GM19397 (cell line): Measurements from ENCODE around the gene MAPK7.

Experiments used
- ATAC-seq: cut with Tn5 transposase; IDR thresholded peaks from one replicate; pipeline ENCODE4 v1.9.1; 2021; ENCODE audit warnings: mild to moderate bottlenecking, moderate library complexity; ENCODE audit not compliant: unreplicated experiment

The MAPK7 gene

DNA sequence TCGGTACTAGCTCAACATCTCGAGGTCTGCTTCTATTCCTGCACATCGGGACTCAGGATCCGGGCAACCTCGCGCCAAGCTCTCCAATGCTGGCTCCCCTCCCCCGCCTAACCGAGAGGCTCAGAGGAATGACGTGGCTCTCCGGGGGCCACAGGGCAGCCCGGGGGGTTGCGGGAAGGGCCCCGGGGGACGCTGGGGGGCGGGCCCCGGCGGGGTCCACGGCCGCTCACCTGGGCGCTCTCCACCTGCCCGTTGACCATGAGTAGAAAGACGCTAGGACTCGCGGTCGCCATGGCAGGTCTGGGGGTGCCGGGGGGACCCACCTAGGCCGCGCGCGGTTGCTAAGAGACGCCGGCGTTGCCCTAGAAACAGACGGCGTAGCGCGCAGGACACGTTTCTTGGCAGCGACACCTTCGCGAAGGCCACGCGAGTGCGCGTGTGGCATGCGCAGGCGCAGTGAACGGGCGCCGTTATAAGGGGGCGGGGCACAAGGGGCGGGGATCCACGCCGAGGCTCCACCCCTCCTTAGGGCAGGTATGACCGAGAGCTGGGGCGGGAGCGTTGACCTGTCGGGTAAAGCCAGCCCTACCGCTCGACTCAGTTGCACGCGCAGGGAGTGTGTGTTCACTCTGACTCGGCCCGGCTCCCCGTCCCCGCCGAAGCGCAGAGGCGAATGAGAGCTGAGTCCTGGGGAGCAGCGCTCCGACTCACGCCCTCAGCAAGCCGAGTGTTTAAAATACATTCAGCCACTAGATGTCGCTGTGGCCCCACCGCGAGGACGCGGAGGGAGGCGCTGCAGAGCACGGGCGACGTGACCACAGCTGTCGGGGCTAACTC, 15.8 kb upstream of the MAPK7 start, which contains the start of gene B9D1:
Gene B9D1, minus strand, starts transcription at position 447 of the 837 bp plus-strand sequence. Its CDS starts 154 bp downstream, at position 293.
- ATAC-seq: peak; percentile 80

DNA sequence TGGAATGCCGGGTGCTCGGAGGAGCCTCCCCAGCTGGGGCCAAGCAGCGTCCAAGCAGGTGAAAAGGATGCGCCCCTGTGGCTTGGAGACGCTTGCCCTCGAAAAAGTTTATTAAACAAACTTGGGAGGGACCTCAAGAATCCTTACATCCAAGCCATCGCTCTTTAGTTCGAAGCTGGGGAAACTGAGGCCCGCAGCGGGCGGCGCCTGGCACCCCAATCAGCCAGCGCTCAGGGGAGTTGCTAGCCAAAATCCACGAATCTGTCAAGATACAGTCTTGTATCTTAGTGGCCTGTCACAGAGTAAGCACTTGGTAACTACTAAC, 15.2 kb upstream of the MAPK7 start:
- ATAC-seq: no peak

DNA sequence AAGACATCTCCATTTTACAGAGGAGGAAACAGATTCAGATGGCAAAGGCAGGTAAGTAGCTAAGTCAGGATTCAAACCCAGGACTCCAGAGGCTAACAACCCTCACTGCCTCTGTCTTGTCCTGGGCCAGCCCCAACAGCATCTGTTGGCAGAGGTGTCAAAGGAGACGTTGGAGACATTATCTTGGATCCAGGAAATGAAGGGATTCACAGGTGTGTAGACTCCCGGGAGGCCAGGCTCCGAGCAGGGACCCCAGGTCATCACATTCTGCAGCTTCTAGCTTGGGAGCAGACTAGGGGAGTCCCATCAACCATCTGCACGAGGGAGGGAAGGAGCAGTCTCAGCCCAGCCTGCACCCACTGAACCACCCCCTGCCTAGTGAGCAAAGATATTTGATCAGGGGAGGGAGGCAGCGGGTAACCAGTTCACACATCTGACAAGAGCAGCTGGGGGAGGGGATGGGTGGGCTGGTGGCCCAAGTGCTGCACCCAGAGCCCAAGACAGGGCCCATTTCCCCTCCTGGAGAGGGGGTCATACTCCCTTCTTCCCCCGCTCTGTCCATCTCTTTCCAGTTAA, 14.8 kb upstream of the MAPK7 start:
- no peak for ATAC-seq

DNA sequence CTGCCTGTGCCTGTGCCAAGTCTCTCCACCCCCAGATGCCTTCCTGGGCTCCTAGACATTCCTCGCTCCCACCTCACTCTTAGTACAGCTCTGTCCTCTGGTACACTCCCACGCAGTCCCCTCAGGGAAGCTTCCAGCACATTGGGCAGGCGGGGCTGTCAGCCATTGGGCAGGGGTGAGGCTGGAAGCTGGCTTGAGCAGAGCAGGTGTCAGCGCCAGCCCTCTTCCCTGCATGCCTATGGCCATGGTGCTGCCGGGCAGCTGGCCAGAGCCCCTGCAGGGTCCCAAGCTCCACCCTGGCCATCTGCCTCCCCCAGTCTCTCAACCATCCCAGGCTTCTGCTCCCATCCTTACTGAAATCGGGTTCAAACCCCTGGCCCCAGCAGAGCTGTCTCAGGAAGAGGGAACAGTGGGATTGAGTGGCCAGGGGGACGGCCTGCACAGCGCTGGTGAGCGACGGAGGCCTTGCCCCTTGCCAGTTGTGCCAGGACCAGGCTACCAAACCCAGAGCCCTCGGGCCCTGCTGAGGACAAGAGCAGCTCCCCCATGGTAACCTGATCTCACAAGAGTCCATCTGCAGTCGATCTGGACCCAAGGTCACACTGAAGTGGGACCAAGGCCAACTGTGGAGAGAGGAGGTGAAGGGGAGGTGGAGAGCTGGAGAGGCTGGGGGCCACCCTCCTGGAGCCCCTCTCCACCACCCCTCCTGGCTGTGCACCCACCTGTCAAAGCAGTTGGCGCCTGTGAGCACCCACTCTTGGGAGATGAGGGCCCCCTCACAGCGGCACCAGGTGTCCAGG, 13.4 kb upstream of the MAPK7 start:
- ATAC-seq: no peak

DNA sequence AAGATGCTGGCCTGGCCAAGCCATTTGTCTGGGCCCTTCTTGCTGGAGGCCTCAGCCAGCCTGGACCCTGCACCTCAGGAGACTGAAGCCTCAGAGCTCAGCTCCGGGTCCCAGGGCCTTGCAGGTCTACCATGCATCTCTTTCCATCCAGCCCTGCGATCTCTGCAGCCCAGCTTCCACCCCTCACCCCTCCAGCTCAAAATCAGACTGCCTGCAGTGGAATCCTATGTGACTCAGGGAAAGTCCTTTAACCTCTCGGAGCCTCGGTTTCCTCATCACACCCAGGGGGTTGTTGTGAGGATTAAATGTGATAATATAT, 12.8 kb upstream of the MAPK7 start:
- no peak for ATAC-seq

DNA sequence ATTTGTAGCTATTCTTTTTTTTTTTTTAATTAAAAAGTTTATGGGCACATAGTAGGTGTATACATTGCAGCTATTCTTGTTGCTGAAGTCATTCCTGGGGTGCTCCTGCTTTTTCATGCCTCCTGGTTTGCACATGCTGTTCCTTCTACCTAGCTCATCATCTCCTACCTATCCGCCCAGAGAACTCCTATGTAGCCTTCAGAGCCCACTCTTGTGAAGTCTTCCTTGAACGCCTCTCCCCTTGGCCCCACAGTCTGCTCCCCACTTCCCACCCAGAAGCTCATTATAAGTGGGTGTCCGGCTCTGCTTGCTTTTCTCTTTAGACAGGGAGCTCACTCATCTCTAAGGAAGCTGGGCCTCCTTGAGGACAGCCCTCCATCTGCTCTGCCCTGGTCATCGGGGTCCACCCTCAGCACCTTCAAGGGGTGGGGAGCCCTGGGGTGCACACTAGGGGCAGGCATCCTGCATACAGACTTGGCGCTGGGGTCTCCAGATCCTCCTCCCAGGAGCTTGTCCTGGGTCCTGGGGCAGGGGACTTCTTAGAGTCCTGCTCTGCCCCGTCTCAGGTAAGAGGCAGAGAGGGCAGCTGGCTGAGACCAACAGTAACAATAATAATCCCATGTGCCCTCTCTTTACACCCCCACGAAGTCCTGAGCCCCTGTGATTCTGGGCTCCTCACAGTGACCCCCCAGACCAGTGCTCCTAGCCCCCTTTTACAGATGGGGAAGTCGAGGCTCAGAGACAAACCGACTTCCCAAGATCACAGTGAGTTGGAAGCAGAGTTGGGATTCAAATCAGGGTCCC, 12.3 kb upstream of the MAPK7 start:
- ATAC-seq: no peak

DNA sequence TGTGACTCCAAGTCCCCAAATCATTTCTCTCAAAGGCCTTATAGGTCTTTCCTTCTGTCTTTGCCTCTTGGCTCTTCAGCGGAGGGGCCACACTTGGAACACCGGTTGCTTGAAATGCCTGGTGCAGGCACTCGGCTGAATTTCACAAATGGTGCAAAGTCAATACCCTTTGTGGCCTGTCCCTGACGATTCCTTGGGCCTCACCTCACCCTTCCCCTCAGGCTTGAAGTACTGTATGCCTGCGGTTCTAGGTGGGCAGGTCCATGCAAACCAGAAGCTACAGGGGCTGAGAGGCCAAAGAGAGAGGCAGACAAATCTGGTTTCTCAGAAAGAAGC, 11.7 kb upstream of the MAPK7 start:
- ATAC-seq: no peak

DNA sequence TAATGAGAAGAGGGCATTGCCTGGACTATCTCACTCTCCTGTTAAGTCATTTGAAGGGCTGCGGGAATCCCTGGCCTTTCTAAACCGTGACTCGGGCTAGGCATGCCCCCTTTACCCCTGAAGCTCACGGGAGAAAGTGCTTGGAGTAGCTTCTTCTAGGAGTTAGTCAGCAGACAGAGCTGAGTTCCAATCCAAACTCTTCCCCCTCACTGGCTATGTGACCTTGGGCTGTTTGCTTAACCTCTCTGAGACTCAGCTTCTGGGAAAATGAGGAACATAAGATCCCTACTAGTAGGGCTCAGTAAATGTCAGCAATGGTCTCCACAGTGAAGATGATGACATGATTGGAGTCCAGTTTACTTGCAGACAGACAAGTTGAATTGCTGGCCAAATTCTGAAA, 10.1 kb upstream of the MAPK7 start:
- ATAC-seq: no peak

DNA sequence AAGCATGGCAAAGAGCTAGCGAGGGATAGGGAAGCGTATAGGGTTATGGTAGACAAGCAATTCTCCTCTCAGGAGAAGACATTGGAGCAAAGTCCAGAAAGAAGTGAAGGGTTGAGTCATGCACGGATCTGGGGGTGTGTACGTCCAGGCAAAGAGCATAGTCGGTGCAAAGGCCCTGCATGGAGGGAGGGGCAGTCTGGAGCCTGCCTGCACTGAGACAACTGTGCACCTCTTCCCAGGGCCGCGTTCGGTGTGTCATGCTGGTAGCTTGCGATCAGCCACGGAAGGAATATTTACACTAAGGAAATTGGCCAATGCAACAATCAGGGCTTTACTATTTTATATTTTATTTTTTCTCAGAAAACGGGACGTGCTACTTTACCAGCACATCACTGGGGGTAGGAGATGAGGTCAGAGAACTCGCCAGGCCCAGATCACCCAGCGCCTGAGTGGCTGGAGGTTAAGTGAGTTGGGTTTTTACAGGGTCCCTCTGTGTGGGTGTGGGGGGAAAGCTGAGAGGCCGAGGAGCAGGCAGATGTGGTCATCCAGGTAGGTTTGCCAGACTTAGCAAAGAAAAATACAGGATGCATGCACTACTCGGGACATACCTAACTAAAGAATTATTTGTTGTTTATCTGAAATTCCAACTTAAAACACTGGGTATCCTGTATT, 9.1 kb upstream of the MAPK7 start:
- no peak for ATAC-seq

DNA sequence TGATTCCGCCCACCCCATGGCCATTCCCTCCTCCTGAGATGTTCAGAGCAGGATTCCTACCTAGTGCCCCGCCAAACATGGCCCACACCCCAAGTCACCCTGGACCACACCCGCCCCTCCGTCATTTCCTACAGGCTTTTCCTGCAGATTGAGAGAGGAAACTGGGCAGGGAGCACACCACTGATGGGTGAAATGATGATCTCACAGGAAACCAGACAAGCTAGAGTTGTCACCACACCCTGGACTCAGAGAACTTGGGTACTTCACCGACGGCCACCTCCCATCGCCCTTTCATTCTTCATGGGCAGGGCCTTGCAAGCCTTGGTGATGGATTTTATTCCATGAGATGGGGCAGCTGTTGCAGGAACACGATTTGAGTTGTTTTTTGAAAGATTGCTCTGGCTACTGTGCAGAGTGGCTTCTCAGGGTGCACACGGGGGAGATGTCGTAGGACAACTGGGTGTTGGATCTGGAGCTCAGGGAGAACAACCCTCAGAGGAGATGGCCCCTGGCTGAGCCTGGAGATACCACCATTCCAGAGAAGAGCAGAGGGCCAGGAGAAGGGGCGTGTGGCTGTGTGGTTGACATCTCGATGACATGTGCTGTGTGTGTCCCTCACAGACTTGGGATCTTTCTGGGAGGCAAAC, 8.3 kb upstream of the MAPK7 start:
- no peak for ATAC-seq

DNA sequence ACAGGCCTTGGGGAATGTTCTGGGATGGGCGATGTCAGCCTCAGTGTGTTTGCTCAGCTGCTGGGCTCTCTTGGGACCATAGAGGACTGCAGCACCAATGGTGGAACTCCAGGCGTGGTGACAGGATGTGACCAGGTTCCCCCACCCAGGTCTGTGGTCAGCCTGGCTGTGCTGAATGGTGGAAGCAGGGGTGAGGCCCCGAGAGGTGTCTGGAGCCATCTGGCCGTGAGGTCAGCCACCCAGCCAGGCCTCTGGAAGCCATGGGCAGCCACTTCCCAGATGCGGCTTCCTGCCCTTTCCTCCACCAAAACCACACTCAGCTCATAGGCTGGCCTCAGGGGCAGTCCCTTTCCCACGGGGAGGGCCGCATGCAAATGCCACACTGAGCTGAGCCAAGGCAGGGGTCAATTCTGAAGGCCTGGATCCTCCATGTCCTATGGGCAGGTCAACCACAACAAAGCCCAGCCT, 7.8 kb upstream of the MAPK7 start:
- peak; percentile 50 for ATAC-seq

DNA sequence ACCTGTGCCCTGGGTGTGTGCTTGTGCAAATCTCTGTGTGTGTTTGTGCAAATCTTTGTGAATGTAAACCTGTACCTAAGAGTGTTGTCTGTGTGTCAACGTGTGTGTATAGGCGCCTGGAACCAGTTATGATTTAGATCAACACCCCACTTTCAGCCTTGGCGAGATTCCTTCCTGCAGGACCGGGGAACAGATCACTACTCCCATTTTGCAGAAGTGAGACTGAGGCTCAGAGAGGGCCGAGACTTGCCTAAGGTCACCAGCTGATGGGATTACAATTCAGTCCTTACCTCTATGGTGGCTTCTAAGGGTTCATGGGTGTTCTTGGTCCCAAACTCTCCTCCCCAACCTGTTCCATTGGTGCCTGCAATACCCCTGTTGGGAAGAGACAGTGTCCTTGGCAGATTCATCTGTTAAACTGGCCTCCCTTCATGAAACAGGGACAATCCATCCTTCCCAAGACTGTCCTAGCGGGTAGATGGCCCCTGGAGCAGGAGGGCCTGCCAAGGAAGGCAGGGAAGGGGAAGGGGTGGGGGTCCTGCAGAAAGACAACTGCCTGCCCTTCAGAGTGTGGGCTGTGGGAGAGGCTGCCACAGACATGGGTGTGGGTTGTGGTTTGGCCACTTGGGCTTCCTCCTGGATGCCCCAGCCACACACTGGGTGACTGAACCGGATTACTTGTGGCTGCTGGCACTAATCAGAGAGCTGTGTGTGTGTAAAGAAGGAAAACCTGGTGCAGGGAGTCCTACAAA, 6.9 kb upstream of the MAPK7 start:
- ATAC-seq: no peak

DNA sequence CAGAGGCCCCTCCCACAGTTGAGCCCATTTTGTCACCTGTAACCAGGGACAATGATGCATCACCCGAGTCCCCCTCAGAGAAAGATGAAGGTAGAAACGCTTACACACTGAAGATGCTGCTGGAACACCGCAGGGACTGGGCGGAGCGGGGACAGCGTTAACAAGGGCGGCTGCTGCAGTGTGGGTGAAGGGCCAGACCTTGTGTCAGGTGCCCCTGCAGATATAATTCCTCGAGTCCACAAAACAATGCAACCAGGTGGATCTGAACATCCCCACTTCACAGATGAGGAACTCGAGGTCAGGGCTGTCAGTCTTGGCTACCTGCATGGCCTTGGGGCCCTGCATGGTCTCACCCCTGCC, 6.3 kb upstream of the MAPK7 start:
- no peak for ATAC-seq

DNA sequence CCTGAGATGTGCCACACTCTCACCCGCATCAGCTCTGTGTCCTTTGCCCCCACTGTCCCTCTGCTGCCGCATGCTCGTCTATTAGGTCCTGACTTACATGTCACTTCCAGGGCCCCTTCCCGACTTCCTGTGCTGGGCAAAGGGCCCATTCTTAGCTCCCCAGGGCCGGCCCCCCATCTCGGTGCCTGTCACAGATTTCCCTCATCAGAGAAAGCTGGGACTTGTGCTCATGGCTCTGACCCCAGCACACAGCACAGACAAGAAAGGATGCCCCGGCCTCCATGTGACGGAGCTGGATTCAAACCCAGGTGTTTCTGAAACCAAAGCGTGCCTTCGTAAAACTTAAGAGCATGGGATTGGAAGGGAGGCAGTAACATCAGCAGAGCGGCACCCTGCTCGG, 5.9 kb upstream of the MAPK7 start:
- no peak for ATAC-seq

DNA sequence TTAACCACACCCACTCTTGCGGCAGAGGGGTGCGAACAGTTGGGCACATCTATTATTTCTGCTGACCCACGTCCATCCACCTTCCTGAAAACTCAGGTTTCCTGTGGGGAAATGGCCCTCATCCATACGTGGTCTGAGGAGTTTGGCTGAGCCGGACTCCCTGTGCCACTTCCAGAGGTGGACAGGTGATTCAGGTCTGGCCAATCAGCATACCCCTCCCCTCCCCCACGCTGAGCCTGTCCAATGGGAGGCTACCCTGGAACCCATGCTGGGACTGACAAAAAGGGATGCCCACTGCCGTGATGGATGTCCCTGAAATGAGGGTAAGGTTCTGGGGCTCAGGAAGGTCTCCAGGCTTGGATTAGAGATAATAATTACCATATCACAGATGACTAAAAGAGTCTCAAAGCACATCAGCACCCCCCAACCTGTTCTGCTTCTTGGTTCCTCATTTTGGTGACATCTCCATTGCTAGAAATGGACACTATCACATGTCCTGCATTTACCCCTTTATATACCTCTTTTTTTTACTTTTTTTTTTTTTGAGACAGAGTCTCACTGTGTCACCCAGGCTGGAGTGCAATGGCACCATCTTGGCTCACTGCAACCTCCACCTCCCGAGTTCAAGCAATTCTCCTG, 5.3 kb upstream of the MAPK7 start:
- ATAC-seq: no peak

DNA sequence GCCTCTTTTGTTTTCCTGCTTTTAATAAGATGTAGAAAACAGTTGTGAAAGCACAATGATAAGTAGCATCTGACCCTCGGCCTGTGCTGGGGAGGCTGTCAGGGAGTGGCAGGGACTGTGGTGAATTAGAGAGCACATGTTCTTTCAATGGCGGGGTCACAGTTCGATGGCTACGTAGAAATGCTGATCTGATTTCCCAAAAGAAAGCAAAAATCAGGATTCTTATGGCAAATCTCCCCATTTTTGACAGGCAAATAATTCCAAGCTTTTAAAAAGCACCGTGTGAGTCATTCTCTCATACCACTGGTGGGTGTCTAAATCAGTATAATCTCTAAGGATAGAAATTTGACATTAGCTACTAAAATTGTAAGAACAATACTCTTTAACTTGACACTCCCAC, 4.2 kb upstream of the MAPK7 start:
- no peak for ATAC-seq

DNA sequence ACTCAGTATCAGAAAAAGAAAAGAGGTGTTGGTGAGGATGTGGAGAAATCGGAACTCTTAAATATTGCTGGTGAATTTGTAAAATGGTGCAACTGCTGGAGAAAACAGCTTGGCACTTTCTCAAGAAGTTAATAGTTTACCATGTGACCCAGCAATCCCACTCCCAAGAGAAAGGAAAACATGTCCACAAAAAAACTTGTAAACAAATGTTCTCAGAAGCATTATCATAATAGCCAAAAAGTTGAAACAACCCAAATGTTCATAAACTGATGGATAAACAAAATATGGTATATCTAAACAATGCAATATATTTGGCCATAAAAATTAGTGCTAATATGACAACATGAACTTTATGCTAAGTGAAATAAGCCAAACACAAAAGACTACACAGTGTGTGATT, 2.6 kb upstream of the MAPK7 start:
- no peak for ATAC-seq

DNA sequence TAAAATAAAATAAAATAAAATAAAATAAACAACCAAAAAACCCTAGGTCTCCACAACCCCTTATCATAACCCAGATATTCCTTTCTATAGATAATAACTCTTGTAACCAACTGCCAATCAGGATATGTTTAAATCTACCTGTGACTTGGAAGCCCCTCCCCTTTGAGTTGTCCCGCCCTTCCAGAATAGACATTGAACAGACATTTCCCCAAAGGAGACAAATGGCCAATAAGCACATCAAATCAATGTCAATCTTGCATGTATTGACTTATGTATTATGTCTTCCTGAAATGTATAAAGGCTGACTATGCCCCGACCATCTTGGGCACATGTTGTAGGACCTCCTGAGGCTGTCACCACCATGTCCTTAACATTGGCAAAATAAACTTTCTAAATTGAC, 1.5 kb upstream of the MAPK7 start:
- no peak for ATAC-seq
